GM12891 (cell line): ENCODE results near the gene CCDC188.
"Not testable (repeated sequence)": the region's sequence is repeated elsewhere in the genome, so short reads cannot be mapped to it uniquely, and the experiment has no call there.

Experiments
- DNase-seq: peaks from one replicate; pipeline ENCODE4 v3.0.0; 2011; ENCODE audit warnings: low spot score; ENCODE audit not compliant: insufficient read length
- FAIRE-seq: peaks from 2 replicates; lab custom pipeline; 2011; peaks lifted over from hg19 to GRCh38; lab: Jason Lieb, UNC
- PAX5 ChIP-seq: IDR thresholded peaks from 2 replicates; pipeline ENCODE4 v1.6.1; 2011; ENCODE audit warnings: low read length, moderate library complexity, mild to moderate bottlenecking; ENCODE audit not compliant: insufficient read depth, severe bottlenecking
- POLR2A ChIP-seq: IDR thresholded peaks from 2 replicates; pipeline ENCODE4 v1.6.1; 2011; ENCODE audit warnings: low read depth, low read length, control low read depth
- POLR2AphosphoS5 ChIP-seq: IDR thresholded peaks from 2 replicates; pipeline ENCODE4 v1.6.1; 2011; ENCODE audit warnings: low read depth, low read length, control low read depth
- POU2F2 ChIP-seq: IDR thresholded peaks from 2 replicates; pipeline ENCODE4 v1.6.1; 2011; ENCODE audit warnings: low read depth, mild to moderate bottlenecking, control low read depth, low read length, moderate library complexity
- SPI1 ChIP-seq: IDR thresholded peaks from 2 replicates; pipeline ENCODE4 v1.6.1; 2011; ENCODE audit warnings: low read depth, low read length, control low read depth
- TAF1 ChIP-seq: IDR thresholded peaks from 2 replicates; pipeline ENCODE4 v1.6.1; 2011; ENCODE audit warnings: low read depth, low read length, control low read depth

CCDC188 gene

DNA sequence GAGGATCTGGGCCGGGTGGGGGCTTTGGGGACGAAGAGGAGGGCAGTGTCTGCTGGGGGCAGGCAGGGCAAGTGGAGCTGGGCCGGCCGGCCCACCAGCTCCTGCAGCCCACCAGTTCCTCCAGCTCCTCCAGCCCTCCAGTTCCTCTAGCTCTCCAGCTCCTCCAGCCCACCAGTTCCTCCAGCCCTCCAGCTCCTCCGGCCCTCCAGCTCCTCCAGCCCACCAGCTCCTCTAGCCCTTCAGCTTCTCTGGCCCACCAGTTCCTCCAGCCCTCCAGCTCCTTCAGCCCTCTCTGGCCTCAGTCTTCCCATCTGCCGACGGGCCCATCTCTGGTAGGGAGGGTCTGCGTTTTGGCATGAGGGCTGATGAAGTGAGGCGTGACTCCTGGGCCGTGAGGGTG lies 9.2 kb upstream of the CCDC188 start:
- TF ChIP-seq TAF1 (no peak), POLR2AphosphoS5 (no peak), PAX5 (no peak), POLR2A (no peak), SPI1 (no peak), POU2F2 (no peak)
- FAIRE-seq (no peak), DNase-seq (no peak)

DNA sequence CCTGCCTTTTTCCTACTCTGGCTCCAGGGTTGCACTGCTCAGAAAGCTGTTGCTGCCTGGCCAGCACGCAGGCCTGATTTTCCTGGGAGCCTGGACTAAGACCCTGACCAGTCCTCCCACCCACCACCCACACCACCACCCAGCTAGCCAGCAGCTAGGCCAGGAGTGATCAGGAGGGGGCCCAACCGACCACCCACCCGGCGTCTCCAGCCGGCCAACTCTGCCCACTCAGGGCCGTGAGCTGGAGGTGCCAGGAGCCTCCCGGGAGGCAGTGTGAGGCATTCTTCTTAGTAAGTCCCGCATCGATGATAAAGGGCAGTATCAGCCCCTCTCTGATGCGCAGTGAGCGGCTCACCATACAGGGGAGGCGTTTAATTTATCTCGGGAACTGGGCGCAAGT lies 8.7 kb upstream of the CCDC188 start:
- DNase-seq = not testable (repeated sequence)

DNA sequence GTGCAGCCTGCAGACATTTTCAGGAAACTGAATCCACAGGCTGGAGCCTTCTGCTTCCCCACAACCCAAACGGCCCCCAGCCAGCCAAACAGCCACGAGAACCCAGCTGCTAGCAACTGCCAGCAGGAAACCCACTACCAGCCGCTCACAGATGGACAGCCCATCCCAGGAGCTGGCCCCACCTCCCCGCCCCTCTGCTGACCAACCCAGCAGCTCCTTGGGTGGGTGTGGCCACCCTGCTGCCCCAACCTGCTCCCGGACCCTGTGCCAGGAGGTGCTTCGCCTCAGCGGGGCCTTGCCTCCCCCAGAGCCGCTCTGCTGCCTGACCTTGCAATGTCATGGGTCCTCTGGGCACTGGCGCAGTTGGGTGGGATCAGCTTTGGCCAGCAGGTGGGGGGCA lies 8.2 kb upstream of the CCDC188 start:
- DNase-seq (no peak), FAIRE-seq (no peak)
- no peak for TF ChIP-seq SPI1
- TF ChIP-seq POLR2A = no peak
- TF ChIP-seq POLR2AphosphoS5 = no peak
- TF ChIP-seq PAX5 = no peak
- no peak for TF ChIP-seq TAF1
- TF ChIP-seq POU2F2 = no peak

More for the DNA sequence above, 8.7 kb upstream of the CCDC188 start:
- not testable (repeated sequence) for FAIRE-seq

DNA sequence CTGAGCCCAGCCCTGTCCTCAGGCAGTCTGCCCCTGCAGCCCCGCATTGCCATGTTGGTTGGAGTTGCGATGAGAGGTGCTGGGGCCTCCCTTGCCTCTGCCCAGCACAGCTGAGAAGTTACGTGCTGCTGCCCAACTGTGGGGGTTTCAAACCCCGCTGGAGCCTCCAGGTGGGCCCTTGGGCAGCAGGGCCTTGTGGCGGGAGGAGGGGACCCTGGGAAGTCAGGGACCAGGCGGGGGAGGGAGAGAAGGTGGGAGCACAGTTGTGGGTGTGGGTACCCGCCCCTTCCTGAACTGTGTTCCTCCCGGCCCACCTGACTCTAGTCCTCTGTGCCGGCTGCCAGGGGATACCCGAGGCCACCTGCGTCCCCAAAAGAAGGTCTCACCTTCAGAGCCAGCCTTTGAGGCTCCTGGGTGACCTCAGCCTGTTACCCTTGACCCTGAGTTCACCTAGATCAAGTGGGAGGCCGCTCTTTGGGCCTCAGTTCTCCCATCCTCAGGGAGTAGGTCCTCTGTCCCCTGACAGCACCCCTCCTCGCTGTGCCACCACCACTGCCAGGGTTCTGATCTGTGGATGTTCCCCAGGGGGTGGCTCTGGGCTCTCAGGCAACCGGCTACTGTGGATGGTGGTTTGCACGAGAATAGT lies 7.7 kb upstream of the CCDC188 start:
- no peak for DNase-seq
- TF ChIP-seq POLR2AphosphoS5 (no peak), TAF1 (no peak), POU2F2 (no peak)
- FAIRE-seq = no peak

DNA sequence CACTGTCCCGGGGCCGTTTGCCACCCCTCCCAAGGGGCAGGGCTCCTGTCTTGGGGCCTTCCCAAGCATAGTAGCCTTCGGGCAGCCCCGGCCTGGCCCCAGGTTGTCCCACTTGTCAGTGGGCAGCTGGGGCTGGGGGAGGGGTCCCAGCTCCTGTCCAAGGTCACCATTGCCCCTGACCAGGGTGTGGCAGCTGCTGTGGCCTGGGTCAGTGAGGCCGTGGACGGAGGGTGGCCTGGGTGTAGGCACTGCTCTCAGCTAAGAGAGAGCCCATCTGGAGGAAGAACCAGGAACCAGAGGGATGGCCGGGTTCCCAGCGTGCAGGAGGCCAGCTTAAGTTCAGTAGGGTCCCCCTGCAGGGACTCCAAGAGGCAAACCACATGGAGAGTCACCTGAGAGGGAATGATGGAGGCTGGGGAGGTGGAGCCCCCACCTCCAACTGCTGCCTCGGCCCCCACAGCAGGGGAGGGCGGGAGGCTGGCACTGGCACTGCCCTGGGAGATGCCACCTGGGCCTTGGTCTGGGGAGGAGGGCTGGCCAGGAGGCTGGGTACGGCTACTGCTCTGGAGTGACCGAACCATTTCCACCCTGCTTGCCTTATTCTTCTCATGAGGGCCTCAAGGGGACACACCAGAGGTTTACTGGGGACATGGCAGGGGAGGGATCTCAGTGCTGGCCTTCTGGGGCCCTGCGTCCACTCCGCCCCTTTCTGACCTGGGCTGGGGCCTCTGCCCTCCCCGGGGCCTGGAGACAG lies 6.8 kb upstream of the CCDC188 start:
- DNase-seq = no peak
- no peak for TF ChIP-seq POLR2A
- no peak for TF ChIP-seq TAF1
- no peak for TF ChIP-seq POLR2AphosphoS5
- no peak for TF ChIP-seq SPI1
- TF ChIP-seq POU2F2 = no peak
- TF ChIP-seq PAX5 = no peak
- FAIRE-seq = no peak

DNA sequence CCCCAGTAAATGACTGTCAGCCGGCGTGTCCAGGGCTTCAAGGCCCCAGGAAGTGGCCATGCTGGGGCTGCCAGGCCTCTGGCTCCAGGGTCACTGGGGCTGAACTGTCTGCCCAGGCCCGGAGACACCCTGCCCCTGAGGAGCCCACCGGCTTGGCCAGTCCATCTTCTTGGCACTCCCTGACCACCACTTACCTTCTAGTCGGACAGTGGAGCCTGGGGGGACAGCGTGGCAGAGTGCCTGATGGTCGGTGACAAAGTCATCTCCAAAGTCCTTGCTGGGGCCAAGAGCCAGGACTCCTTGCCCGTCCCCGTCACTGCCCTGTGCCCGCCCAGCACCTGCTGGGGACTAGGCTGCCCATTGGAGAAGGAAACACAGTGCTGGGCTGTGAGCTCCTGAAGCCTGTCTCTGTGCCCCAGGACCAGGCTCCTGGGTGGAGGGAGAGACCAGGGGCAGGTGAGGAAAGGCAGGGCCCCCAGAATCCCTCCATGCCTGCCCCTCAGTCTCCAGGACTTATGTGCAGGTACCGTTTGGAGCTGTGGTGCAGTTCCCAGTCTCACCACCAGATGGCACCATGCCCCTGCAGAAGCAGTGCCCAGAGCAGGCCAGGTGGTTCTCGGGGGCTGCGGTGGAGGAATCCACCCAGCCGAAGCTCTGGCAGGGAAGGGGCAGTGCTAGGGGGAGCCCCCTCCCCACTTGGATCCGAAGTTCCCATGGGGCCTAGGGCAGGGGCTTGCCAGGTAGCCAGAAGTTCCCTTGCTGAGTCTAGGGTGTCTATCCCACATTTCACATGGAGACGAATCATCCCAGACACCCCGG lies 6.0 kb upstream of the CCDC188 start:
- FAIRE-seq (peak; percentile 95), DNase-seq (peak; percentile 98)
- no peak for TF ChIP-seq POU2F2
- no peak for TF ChIP-seq TAF1
- TF ChIP-seq PAX5 = no peak
- TF ChIP-seq SPI1 = no peak
- no peak for TF ChIP-seq POLR2A
- TF ChIP-seq POLR2AphosphoS5 = no peak

DNA sequence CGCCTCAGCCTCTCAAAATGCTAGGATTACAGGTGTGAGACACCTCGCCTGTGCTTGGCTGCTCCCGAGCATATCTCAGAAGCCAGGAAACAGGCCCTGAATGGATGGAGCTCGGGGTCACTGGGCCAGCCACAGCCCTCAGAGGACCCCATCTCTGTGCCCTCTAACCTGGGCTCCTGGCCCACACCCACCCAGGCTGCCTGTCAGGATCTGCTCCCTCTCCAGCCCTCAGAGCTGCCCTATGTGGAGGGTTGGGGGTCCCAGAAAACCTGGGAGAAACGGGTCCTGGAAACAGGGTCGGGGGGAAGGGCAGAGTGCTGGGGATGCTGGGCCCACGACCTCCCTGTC lies 5.2 kb upstream of the CCDC188 start:
- TF ChIP-seq POU2F2 (no peak), POLR2AphosphoS5 (no peak), SPI1 (no peak), PAX5 (no peak), TAF1 (no peak), POLR2A (no peak)
- DNase-seq (no peak), FAIRE-seq (no peak)

DNA sequence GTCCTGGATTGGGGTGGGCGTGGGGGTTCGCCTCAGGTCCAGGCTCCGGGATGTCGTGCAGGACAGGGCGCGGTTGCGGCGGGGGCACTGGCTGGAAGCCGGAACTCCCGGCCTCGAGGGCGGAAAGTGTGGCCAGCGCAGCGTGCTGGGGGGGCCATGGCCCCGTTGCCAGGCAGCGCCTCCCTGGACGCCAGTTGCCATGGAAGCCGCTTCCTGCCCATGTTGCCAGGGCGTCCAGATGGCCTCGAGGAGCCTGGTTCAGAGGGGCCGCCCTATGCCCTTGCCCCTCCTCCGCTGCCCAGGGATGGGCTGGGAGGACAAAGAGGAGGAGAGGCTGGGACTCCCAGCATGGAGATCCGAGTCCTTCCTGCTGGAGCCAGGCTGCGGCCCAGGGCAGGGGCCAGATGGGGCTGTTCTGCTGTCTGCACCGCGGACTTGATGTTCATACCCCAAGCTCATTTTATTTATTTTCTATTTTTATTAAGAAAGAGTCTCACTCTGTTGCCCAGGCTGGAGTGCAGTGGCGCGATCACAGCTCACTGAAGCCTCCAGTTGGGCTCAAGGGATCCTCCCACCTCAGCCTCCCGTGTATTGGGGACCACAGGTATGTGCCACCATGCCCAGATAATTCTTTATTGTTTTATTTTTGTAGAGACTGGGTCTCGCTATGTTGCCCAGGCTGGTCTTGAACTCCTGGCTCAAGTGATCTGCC lies 4.6 kb upstream of the CCDC188 start:
- no peak for TF ChIP-seq SPI1
- TF ChIP-seq POLR2A = no peak
- TF ChIP-seq POLR2AphosphoS5 = no peak
- TF ChIP-seq PAX5 = no peak
- no peak for TF ChIP-seq POU2F2
- TF ChIP-seq TAF1 = no peak
- no peak for DNase-seq
- FAIRE-seq = no peak
